Parathyroid adenoma (tissue), 2 donors: ENCODE results near the gene PRM1.
"Not testable (repeated sequence)": the region's sequence is repeated elsewhere in the genome, so short reads cannot be mapped to it uniquely, and the experiment has no call there.

Source experiments
- H2AFZ ChIP-seq: fragments of 300-600 bp; sonication (generic); one replicate; pipeline ENCODE4 v1.7.0; 2017; ENCODE audit warnings: antibody characterized with exemption, mild to moderate bottlenecking
- H3K27ac ChIP-seq: fragments of 300-600 bp; sonication (generic); one replicate; pipeline ENCODE4 v1.7.0; 2017
- H3K27me3 ChIP-seq: fragments of 300-600 bp; sonication (generic); one replicate; pipeline ENCODE4 v1.7.0; 2017; ENCODE audit warnings: low read length; ENCODE audit not compliant: control insufficient read depth, insufficient read depth
- H3K36me3 ChIP-seq: fragments of 300-600 bp; sonication (generic); one replicate; pipeline ENCODE4 v1.7.0; 2017; ENCODE audit warnings: low read length; ENCODE audit not compliant: control insufficient read depth, insufficient read depth
- H3K4me1 ChIP-seq: fragments of 300-600 bp; sonication (generic); one replicate; pipeline ENCODE4 v1.7.0; 2017; ENCODE audit warnings: control low read depth
- H3K4me2 ChIP-seq: fragments of 300-600 bp; sonication (generic); one replicate; pipeline ENCODE4 v1.7.0; 2017; ENCODE audit warnings: low read length
- H3K4me3 ChIP-seq: fragments of 300-600 bp; sonication (generic); one replicate; pipeline ENCODE4 v1.7.0; 2017; ENCODE audit warnings: low read depth, low read length
- H3K79me2 ChIP-seq: fragments of 300-600 bp; sonication (generic); one replicate; pipeline ENCODE4 v1.7.0; 2017; ENCODE audit warnings: control low read depth
- H3K9ac ChIP-seq: fragments of 300-600 bp; sonication (generic); one replicate; pipeline ENCODE4 v1.7.0; 2017; ENCODE audit warnings: mild to moderate bottlenecking
- H3K9me3 ChIP-seq: fragments of 300-600 bp; sonication (generic); one replicate; pipeline ENCODE4 v1.7.0; 2017; ENCODE audit warnings: low read length; ENCODE audit not compliant: control insufficient read depth
- CTCF ChIP-seq: fragments of 300-600 bp; sonication (generic); IDR thresholded peaks from one replicate; pipeline ENCODE4 v1.7.0; 2017; ENCODE audit warnings: antibody characterized with exemption, mild to moderate bottlenecking
- donor health status: primary hyperparathyroidism.

Gene PRM1

DNA sequence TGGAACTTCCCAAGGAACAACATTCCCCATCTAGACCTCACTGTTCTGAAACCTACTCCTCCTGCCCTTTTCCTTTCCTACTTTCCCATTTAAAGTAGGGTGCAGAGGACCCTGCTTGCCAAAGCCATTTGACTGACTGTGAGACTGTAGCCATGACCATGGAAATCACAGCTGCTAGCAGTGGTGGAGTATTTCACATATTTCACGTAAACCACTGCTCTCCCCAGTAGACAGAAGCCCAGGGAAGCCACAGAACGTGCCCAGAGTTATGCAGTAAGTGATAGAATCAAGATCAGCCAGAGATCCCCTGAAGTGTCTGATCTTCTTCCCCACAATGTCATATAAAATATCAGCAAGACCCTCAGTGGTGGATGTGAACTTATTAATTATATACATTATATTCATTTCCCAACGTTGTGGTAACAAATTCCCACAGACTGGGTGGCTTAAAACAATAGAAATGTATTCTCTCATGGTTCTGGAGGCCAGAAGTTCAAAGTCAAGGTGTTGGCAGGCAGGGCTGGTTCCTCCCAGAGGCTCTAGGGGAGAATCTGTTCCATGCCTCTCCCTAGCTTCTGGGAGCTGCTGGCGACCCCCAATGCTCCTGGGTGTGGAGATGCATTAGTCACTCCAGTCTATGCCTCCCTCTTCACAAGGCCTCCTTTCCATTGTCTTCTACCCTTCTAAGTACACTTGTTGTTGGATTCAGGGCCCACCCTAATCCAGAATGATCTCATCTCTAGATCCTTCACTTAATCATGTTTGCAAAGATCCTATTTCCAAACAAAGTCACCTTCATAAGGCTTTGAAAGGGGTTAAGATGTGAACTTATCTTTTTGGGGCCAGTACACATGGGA lies 20.7 kb upstream of the PRM1 start:
- no peaks in the 10 kb centered on the region for H3K9me3 ChIP-seq
- H3K4me3 ChIP-seq = no peak overlapping the region
- no peaks in the 10 kb centered on the region for H3K27me3 ChIP-seq
- H3K36me3 ChIP-seq = no peaks in the 10 kb centered on the region
- TF ChIP-seq CTCF = no peak
- no peak overlapping the region for H3K4me2 ChIP-seq
- H3K27ac ChIP-seq = no peak overlapping the region
- H3K4me1 ChIP-seq = peaks cover 24% of the 10 kb centered on the region
- no peaks in the 10 kb centered on the region for H3K79me2 ChIP-seq
- H3K9ac ChIP-seq = no peak overlapping the region
- no peak overlapping the region for H2AFZ ChIP-seq

GRCh38 chr16:11300560-11300892 lies 19.4 kb upstream of the PRM1 start:
- H3K9ac ChIP-seq = no peak overlapping the region
- no peak overlapping the region for H2AFZ ChIP-seq
- TF ChIP-seq CTCF = no peak
- H3K36me3 ChIP-seq = no peaks in the 10 kb centered on the region
- H3K9me3 ChIP-seq = no peaks in the 10 kb centered on the region
- H3K4me3 ChIP-seq = no peak overlapping the region
- H3K4me2 ChIP-seq = no peak overlapping the region
- no peaks in the 10 kb centered on the region for H3K79me2 ChIP-seq
- H3K4me1 ChIP-seq = peaks cover 25% of the 10 kb centered on the region
- no peaks in the 10 kb centered on the region for H3K27me3 ChIP-seq
- H3K27ac ChIP-seq = no peak overlapping the region

GRCh38 chr16:11299865-11300559 lies 18.9 kb upstream of the PRM1 start:
- Histone ChIP-seq H2AFZ (no peak overlapping the region), H3K9ac (no peak overlapping the region), H3K4me1 (peaks cover 25% of the 10 kb centered on the region), H3K27me3 (no peaks in the 10 kb centered on the region), H3K4me3 (no peak overlapping the region), H3K36me3 (no peaks in the 10 kb centered on the region), H3K9me3 (no peaks in the 10 kb centered on the region), H3K4me2 (no peak overlapping the region), H3K27ac (no peak overlapping the region), H3K79me2 (no peaks in the 10 kb centered on the region)
- TF ChIP-seq CTCF = no peak

- not testable (repeated sequence) for H3K79me2 ChIP-seq, H3K36me3 ChIP-seq, H3K9me3 ChIP-seq, H3K27me3 ChIP-seq, H3K4me3 ChIP-seq, H3K27ac ChIP-seq, H3K4me2 ChIP-seq, H3K9ac ChIP-seq, H2AFZ ChIP-seq
- H3K4me1 ChIP-seq = peaks cover 25% of the 10 kb centered on the region
Observed at GRCh38 chr16:11298950-11299547, 17.9 kb upstream of the PRM1 start.

GRCh38 chr16:11298143-11298900 lies 17.2 kb upstream of the PRM1 start:
- H3K4me3 ChIP-seq = no peak overlapping the region
- TF ChIP-seq CTCF = no peak
- H3K4me2 ChIP-seq = no peak overlapping the region
- no peaks in the 10 kb centered on the region for H3K9me3 ChIP-seq
- peak overlapping the region; percentile 85 for H2AFZ ChIP-seq
- no peaks in the 10 kb centered on the region for H3K27me3 ChIP-seq
- H3K27ac ChIP-seq = no peak overlapping the region
- no peak overlapping the region for H3K9ac ChIP-seq
- H3K79me2 ChIP-seq = no peaks in the 10 kb centered on the region
- H3K36me3 ChIP-seq = no peaks in the 10 kb centered on the region
- peaks cover 18% of the 10 kb centered on the region for H3K4me1 ChIP-seq
